ENCODE measurements around the gene C18orf32.
A peak's percentile ranks its signal among the peaks of the same experiment; 100 is the strongest.
"Not testable (repeated sequence)": the region's sequence is repeated elsewhere in the genome, so short reads cannot be mapped to it uniquely, and the experiment has no call there.

Gene C18orf32
- total RNA-seq, result 12.3 to 17.0 reads per million in 2 donors

DNA sequence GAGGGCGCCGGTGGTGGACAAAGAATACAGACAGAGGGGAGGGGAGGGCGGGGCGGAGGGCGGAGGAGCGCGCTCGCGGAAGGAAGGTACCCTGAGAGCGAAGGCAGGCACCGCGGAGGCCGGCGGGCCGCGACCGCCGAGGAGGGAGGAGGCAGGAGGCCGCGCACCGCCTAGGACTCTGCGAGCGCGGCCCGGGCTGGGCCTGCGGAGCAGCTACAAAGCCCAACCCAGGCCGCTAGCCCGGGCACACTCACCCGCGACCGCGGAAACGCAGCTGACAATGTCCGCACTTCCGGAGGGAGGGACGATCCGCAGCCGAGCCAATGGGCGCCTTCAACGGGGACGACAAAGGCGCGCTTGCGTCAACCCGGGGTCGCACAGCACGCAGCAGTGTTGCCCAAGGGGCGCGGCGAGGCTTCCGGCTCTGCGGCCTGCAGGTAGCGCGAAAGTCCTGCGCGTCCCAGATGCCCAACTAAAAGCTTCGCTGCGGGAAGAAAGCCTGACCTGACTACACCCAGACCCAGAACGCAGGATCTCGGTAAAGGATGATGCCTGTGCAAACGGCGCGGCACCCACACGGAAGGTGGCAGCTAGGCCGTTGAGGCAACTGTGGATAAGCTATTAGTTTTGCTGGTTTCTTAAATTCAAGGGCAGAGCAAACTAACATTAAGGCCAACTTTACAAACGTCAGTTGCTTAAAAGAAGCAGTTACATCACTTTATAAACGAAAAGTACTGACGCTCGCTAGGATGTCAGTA, at the start of gene C18orf32:
Gene C18orf32, minus strand, starts transcription at position 282 of the 758 bp plus-strand sequence. CDS start 3,486 bp downstream, outside the sequence.
- DNase-seq, result peak; percentile 93

DNA sequence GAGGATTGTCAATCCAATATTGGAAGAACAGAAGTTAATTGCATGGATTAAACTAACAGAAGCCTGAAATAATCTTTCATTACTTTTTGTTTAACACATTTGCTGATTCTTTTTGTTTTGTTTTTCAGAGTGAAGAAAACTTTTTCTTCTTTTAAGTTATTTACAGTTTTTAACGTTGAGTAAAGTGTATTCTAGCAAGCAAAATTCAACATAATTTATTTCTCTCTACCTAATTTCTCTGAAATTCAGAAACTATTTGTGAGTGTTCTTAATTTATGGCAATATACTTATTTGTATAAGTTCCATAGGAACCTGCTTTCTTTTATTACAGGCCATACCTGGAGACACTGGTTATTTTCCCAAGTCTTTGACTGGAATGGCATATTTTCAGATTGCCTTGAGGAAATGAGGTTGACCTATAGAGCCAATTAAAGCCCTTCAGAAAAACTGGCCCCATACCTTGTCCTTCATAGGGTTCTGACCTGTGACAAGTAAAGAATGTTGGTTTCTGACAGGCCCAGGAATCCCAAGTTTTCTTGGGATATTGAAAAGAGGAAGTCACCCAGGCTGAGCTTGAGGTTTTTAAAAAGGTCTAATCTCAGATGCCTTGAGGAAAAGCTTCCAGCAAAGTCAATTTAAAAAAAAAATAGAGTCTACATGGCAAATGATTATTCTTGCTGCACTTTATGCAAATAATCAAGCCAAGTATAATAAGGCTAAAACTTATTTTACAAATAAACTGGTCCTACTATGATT, 48.0 kb upstream of the C18orf32 start:
- no peak for DNase-seq

DNA sequence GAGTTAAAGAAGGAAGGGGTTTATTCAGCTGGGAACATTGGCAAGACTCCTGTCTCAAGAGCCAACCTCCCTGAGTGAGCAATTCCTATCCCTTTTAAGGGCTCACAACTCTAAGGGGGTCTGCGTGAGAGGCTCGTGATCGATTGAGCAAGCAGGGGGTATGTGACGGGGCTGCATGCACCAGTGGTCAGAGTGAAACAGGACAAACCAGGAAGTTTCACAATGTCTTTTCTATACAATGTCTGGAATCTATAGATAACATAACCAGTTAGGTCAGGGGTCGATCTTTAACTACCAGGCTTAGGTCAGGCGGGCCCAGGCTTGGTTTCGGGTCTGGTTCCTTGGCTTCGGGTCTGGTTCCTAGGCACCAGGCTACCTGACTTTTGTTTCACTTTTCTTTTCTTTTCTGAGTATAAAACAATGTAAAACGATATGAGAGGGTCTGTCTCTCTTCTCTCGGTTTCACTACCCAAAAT, 44.7 kb upstream of the C18orf32 start:
- no peak for DNase-seq

DNA sequence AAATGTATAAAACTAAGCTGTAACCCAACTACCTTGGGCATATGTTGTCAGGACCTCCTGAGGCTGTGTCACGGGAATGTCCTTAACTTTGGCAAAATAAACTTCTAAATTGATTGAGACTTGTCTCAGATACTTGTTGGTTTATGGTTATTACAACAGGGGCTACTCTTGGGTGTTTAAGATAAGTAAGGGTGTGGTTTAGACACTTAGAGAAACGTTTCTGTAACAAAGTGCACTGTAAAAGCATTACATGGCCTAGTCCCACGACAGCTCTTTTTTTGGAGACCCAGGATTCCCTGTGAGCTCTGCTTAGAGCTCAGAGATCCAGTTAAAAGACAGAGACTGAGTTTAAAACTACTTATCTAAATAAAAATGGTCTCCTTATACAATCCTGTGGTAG, 42.6 kb upstream of the C18orf32 start:
- DNase-seq, result no peak

DNA sequence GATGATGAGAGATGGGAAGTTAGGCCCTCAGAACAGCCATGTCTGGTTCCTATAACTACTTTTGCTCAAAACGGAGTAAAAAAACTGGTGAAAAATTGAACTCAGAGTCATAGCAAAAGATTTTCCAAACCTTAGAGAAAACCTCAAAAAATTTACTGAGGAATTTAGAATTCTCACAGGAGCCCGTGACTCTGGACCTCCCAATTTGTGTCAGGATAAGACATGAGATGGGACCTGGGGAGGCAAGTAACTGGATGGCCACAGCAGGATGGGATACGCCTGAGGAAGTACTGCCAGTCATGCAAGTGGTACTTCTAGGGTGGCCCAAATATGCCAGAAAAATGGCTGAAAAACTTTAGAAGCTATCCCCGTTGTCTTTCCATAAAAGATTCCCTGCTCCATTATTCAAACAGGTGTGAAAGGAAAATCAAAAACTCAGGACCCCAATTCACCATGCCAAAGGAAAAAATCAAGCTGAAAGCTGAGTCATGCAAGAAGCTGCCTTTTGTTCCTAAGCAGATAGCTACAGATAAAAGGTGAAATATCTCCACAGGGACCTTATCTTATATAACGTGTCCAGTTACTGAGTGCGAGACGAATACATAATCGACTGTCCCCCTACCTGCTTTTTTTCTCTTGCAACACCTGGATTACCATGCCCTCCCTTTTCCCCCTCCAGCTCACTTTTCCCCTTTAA, 40.7 kb upstream of the C18orf32 start:
- no peak for DNase-seq

DNA sequence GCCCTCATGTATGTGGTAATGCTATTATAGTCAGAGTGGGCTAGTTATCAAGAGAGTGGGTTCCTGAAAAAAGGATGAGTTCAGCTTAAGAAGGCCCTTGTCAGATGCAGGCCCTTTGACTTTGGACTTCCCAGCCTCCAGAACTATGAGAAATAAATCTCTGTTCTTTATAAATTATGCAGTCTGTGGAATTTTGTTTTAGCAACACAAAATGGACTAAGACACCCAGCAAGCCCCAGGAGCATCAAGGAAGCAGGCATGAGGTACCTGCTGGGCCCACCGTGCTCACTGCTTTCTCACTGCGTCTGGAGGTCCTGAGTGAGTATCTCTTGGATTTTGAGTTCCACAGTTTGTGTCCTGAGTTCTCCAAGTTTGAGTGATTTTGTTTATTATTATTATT, 38.9 kb upstream of the C18orf32 start:
- no peak for DNase-seq

DNA sequence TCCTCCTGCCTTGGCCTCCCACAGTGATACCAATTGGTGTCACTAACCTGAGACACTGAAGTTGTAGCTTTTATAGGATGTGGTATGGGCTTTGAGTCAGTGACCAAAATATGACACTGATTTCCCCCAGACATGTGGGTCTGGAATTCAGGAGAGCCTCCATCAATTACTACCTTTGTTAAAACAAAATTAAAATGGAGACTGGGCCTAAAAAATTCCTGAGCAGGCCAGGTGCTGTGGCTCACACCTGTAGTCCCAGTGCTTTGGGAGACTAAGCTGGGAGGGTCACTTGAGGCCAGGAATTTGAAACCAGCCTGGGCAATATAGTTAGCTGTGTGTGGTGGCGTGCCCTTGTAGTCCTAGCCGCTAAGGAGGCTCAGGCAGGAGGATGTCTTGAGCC, 37.9 kb upstream of the C18orf32 start:
- DNase-seq, result no peak

DNA sequence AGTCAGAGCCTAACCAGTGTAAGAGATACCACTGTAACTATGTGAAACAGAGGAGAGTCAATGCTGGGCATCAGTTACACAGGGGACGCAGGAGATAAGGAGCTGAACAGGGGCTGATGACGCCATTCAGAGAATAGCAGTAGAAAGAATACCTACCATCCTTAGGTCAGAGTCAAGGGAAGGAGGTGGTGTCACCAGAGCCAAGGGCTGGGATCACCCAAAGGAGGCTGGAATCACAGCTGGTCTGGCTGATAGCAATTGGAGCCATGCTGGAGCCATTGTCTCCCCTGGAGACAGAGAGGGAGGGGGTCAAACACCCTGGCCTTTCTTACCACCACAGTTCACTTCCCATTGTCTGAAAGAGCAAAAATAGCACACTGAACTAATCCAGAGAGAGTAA, 37.3 kb upstream of the C18orf32 start:
- no peak for DNase-seq

DNA sequence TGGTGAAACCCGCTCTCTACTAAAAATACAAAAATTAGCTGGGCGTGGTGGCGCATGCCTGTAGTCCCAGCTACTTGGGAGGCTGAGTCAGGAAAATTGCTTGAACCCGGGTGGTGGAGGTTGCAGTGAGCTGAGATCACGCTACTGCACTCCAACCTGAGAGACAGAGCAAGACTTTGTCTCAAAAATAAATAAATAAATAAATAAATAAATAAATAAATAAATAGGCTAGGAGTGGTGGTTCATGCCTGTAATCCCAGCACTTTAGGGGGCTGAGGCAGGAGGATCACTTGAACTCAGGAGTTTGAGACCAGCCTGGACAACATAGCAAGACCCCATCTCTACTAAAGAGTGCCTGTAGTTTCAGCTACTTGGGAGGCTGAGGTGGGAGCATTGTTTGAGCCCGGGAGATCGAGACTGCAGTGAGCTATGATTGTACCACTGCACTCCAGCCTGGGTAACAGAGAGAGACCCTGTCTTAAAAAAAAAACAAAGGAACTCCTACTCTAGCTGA, 36.6 kb upstream of the C18orf32 start:
- not testable (repeated sequence) for DNase-seq

DNA sequence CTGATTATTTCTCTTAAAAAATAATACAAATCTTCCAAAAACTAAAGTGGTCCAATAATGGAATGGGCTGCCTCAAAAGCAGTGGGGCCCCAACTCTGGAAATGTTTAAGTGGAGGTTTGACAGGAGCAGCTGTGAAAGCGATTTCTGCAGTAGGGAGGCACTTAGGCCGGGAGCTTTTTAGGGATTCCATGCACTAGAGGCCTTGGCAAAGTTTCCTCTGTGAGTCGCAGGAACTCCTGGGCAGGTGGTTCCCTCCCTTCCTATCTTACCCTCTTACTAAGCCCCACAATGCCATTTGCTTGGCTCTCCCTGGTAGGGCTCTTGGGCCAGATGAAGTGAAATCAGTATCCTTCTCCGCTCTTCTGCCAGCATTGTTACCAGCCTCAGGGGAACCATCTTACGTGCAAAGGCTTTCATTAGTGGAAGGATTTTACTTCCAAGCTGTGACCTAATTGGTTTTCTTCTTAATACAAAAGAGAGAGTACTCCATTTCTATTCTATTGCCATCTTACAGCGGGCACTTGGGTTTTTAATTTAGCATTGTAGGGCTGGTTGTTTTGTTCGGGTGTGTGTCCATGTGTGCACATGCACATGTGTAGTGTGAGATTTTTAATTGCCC, 34.3 kb upstream of the C18orf32 start:
- no peak for DNase-seq

DNA sequence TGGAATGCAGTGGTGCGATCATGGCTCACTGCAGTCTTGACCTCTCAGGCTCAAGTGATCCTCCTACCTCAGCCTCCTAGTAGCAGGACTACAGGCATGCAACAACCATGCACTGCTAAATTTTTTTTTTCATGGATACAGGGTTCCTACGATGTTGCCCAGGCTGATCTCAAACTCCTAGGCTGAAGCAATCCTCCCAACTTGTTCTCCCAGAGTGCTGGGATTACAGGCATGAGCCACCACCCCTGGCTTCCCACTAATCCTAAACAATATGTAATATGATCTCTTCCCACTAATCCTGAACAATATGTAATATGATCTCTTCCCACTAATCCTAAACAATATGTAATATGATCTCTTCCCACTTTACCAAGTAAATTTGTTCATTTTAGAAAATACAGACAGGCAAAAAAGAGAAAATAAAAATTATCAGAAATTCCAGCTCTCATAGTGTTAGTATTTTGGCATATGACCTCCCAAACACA, 33.7 kb upstream of the C18orf32 start:
- DNase-seq, result no peak

DNA sequence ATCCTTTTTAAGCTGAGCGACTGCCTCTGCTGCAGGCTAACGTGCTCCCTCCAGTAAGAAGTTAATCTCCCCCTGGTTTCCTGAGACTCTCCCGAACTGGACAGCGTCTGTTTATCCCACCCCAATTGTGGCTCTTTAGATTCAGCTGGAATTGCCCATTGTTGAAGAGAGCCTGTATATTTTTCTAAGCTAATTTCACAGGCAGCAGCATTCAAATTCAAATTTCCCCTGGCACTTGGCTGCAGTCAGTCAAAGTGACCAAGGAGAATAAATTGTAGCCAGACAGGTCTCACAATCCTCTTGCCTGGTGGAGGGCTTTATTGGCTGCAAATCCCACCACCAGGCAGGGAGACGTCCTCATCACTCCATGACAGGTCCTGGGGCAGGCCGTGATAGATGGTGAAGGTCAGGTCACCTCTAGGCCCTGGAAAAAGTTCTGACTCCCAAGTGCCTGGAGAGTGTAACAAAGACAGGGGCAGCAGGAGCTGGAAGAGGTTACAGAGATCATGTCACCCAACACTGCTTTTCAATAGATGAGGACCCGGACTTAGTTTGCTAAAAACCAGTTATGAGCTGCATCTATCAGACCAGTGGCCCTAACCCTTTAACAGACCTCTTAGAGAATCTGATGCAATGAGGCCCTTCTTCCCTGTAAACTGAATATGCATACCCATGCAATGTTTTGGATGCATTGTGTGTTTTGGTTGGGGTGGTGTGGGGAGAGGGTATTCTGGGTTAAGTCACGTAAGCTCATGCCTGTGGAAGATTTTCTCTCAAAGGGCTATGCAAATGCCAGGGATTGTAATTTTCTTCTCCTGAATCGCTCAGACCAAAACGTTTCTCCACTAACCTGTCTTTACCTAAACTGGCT, 32.3 kb upstream of the C18orf32 start:
- no peak for DNase-seq

DNA sequence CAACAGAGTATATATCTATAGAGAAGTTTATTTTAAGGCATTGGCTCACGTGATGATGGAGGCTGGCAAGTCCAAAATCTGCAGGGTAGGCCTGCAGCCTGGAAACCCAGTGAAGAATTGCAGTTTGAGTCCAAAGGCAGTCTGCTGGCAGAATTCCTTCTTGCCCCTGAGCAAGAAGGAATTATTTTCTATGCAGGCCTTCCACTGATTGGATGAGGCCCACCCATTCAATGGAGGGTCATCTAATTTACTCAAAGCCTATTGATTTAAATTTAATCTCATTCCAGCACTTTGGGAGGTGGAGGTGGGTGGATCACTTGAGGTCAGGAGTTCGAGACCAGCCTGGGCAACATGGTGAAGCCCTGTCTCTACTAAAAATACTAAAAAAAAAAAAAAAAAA, 30.4 kb upstream of the C18orf32 start:
- DNase-seq, result no peak

DNA sequence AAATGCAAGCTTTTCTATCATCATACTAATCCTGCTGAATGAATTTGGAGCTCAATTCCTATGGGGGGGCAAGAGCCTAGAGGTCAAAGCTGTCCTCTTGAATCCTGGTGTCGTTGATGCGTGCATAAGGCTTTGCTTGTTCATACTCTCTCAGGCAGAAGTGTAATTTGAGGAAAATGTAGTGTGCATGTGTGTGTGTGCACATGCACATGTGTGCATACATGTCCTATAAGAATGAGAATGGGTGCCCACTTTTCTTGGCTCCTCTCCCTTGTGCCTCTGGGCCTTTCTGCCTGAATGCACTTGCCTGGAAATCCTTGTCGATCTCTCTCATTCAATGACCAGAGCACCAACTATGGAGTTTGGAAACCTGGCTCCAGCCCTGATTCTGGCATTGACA, 28.5 kb upstream of the C18orf32 start:
- DNase-seq, result no peak

DNA sequence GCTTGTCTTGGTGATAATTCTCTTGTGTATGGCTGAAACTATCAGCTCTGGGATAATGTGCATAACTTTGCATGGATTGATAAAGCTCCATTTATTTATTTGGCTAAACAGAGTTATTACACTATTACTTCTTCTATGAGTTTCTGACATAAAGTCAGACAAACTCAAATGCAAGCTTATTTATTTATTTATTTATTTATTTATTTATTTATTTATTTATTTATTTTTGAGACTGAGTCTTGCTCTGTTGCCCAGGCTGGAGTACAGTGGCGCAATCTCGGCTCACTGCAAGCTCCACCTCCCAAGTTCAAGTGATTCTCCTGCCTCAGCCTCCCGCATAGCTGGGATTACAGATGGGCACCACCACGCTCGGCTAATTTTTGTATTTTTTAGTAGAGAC, 28.0 kb upstream of the C18orf32 start:
- not testable (repeated sequence) for DNase-seq

DNA sequence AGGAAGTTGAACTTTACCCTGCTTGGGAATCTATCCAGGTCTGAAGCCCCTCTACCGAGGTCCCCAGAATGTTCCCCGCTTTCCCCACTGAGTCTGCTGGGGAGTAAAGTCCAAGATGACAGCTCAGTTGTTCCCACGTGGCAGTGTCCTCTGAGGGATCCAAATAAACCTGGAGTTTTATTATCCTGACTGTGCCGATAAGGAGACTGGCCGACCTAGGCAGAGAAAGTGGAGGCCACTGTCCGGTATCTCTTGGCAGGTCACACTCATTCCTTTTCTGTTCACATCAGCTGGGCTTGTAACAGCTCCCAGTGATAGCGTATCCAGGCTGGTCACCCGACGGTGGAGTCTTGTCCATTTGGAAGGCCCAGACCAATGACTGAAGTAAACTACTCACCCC, 27.5 kb upstream of the C18orf32 start:
- no peak for DNase-seq

DNA sequence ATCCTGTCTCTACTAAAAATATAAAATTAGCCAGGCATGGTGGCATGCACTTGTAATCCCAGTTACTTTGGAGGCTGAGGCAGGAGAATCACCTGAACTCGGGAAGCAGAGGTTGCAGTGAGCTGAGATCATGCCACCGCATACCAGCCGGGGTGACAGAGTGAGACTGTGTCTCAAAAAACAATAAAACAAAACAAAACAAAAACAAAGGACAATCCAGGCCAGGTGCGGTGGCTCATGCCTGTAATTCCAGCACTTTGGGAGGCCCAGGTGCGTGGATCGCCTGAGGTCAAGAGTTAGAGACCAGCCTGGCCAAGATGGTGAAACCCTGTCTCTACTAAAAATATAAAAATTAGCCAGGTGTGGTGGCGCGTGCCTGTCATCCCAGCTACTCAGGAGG, 25.8 kb upstream of the C18orf32 start:
- DNase-seq, result not testable (repeated sequence)

DNA sequence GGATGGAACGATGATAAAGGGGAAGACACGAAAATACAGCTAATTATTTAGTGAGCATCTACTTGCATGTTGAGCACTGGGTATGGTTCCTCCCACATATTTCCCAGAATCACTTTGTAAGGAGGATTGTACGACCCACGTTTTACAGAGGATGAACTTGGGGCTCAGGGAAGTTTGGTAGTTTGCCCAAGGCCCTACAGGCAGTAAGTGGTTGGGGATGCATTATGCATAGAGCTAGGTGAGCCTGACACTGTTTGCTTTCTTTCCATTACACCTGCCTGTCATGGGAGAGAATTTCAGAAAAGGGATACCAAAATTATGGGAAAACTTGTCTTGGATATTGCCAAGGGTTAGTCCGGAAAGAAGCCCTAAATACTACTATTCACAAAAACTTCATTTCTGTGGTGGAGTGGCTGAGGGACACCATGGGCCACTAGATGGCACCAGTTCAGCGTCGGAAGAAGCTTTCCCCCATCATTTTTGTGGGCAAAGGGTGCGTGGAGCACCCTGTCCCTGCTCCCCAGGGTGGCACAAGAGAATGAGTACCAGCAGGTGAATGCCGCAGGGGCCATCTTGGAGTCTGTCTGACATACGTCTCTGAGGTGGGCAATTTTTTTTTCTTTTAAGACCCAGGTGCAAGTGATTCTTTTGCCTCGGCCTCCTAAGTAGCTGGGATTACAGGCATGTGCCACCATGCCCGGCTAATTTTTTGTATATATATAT, 23.5 kb upstream of the C18orf32 start:
- DNase-seq, result no peak

DNA sequence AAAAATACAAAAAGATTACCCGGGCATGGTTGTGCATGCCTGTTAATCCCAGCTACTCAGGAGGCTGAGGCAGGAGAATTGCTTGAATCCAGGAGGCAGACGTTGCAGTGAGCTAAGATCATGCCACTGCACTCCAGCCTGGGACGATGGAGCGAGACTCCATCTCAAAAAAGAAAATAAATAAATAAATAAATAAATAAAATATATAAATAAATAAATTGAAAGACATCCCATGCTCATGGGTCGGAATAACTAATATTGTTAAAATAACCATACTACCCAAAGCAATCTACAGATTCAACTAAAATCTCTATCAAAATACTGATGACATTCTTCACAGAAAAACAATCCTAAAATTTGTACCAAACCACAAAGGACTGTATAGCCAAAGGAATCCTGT, 19.4 kb upstream of the C18orf32 start:
- DNase-seq, result not testable (repeated sequence)

DNA sequence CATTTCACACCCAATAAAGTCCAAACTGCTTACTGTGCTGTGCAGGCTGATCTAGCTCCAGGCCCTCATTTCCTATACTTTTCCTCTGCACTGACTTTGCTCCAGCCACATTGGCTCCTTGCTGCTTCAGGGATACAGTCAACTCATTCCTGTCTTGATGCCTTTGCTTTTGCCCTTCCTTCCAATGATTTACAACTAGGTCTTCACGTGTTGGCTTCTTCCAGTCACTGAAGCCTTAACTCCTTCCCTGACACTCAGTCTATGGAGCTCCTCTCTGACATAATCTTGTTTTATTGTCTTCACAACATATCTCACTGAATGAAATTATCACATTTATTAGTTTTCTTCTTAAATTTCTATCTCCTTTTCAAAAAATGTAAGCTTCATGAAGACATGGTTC, 16.9 kb upstream of the C18orf32 start:
- DNase-seq, result no peak
